Measurements from ENCODE around the gene RBM28.
A peak's percentile ranks its signal among the peaks of the same experiment; 100 is the strongest.

The RBM28 gene

DNA sequence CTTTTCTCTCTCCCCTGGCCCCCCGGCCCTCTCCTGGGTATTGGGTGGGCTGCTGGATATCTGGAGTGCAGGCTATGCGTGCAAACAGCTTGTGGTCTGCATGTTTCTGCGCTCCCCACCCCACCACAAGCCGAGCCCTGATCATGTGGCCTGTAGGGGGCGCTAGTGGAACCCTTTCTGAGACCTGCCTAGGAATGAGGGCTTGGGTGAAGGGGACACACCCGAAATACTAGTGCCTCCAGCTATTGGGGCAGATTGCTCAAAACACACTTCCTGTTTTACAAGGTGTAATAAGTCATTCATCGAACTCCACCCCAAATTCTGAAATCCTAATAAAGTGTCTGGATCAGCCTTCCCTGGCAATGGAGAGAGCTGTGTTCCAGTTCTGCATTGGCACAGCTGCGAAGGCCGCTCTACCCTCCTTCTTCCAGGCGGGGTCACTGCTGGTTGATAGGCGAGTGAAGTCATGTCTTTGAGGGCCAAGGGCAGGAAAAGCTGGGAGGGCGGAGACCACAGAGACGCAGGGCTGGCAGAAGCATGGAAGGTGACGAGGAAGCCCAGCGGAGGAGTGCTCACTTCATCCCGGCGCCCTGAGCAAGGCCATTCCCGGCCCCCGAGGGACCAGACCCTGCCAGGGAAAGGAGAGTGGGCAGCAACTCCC is 37.6 kb upstream of the RBM28 start:
- no peak for FAIRE-seq
- no peak for TF ChIP-seq POLR2A (IDR thresholded peaks at IDR 0.05; ENCODE audit: low read depth, low read length)
- no peak for DNase-seq (ENCODE audit: insufficient read length, low spot score)

DNA sequence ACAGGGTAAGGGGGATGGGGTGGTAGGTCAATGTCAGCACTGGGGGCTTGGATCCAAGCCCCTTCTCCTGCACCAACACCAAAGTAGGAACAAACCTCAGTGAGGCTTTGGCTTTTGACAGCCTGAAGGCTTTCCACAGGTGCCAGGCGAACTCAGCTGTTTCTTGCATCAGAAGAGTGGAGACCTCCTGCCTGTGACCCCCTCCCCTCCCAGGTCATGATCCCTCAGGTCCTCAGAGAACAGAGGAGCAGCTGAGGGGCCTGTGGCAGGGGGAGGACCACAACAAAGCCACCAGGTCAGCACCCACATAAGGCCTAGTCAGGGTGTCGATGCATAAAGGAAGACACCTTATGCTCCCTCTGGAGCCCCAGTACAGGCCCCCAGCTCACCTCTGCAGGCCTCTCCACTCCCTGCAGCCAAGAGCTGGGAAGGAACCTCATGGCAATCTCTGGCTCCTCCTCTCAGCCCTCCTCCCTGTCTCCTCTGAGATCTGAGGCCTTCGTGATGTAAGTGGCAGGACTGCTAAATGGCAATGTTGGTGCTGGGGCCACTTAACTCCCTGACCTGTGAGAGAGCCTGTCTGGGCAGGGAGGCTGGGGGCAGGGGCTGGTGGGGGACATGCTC is 36.9 kb upstream of the RBM28 start:
- TF ChIP-seq POLR2A (IDR thresholded peaks at IDR 0.05; ENCODE audit: low read depth, low read length) = no peak
- no peak for FAIRE-seq
- DNase-seq (ENCODE audit: insufficient read length, low spot score) = no peak

DNA sequence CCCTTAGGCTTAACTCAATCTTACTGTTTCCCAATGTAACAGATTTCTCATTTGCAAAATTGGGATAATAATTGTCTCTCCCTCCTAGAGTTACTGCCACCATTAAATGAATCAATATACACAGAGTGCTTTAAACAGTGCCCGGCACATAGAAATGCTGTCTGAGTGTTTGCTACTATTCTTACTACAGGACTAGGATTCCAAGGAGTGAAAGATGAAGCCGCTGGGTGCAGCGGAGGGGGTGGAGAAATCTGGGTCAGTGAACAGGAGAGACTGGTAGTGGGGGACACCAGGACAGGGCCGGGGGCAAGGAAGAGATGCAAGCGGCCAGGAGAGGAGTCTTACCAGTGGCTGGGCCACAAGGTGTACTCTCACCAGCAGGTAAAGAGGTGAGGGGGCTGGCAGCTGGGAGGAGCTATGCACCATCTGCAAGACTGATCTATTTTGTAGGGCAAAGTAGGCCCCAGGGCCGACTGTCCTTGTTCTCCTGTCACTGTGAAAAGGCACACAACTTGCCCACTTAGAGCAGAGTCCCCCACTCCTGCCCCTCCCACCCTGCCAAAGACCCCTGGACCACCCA is 36.3 kb upstream of the RBM28 start:
- FAIRE-seq = no peak

DNA sequence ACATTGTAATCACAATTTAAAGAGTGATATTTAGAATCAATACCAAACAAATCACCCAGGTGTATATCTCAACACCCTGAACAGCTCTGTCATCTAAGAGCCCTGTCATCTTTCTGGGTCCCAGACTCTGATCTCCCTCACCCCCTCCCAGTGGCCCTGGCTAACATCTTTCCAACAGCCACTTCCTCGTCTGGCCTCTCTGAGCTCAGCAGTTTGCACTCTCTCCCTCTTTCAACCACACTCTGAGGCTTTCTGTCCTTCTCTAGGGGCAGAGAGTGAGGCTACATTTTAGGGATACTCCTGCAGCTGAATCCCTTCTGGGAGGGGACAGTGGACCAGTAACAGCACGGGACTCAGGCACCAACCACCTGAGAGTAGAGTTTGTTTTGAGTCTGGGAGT is 34.9 kb upstream of the RBM28 start:
- no peak for DNase-seq (ENCODE audit: insufficient read length, low spot score)
- no peak for FAIRE-seq
- no peak for TF ChIP-seq POLR2A (IDR thresholded peaks at IDR 0.05; ENCODE audit: low read depth, low read length)

More for the DNA sequence above, 36.3 kb upstream of the RBM28 start:
- no peak for DNase-seq (ENCODE audit: insufficient read length, low spot score)
- TF ChIP-seq POLR2A (IDR thresholded peaks at IDR 0.05; ENCODE audit: low read depth, low read length) = no peak

DNA sequence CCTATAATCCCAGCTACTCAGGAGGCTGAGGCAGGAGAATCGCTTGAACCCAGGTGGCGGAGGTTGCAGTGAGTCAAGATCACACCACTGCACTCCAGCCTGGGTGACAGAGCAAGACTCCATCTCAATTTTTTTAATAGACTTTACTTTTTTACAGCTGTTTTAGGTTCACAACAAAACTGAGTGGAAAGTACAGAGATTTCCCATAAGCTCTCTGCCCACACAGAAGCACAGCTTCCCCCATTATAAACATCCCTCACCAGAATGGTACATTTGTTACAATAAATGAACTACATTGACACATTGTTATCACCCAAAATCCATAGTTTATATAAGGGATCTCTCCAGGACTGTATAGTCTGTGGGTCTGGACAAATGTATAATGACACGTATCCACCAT is 32.4 kb upstream of the RBM28 start:
- no peak for DNase-seq (ENCODE audit: insufficient read length, low spot score)
- TF ChIP-seq POLR2A (IDR thresholded peaks at IDR 0.05; ENCODE audit: low read depth, low read length) = no peak
- FAIRE-seq = no peak

DNA sequence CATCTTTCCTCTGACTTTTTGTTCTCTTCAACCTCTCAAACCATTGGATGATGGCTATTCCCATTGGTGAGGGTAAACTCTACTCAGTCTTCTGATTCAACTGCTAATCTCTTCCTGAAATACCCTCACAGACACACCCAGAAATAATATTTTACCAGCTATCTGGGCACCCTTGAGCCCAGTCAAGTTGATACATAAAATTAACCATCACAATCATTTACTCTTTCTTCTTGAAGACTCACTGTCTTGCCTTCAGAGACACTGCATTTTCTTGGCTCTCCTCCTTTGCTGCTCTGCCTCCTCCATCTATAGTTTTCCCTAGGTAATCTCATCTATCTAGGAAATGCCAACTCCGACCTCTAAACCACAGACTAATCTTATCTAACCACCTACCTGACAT is 30.3 kb upstream of the RBM28 start:
- FAIRE-seq (no peak), DNase-seq (ENCODE audit: insufficient read length, low spot score) (no peak)
- no peak for TF ChIP-seq POLR2A (IDR thresholded peaks at IDR 0.05; ENCODE audit: low read depth, low read length)

DNA sequence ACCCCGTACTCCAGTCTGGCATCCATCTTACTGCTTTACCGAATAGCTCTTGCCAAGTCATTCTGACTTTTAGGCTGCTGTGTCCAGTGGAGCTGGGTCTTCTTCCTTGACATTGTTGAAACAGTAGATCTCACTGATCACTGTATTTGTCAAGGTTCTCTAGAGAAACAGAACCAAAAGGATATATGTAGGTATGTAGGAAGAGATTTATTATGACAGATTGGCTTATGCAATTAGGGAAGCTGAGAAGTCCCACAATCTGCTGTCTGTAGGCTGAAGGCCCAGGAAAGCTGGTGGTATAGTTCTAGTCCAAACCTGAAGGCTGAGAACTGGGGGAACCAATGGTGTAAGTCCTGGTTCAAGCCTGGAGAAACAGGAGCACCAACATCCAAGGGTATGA is 29.9 kb upstream of the RBM28 start:
- DNase-seq (ENCODE audit: insufficient read length, low spot score) = no peak
- FAIRE-seq = no peak
- TF ChIP-seq POLR2A (IDR thresholded peaks at IDR 0.05; ENCODE audit: low read depth, low read length) = no peak

DNA sequence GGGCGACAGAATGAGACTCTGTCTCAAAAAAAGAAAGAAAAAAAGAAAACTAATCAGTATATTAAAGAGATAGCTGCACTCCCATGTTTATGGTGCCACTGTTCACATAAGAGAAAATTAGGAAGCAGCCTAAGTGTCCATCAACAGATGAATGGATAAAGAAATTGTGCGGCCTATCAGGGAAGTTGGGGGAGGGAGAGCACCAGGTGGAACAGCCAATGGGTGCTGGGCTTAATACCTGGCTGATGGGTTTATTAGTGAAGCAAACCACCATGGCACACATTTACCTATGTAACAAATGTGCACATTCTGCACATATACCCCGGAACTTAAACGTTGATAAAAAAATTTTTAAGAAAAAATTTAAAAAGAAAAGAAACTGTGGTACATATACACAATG is 26.8 kb upstream of the RBM28 start:
- FAIRE-seq = no peak
- TF ChIP-seq POLR2A (IDR thresholded peaks at IDR 0.05; ENCODE audit: low read depth, low read length) = no peak

DNA sequence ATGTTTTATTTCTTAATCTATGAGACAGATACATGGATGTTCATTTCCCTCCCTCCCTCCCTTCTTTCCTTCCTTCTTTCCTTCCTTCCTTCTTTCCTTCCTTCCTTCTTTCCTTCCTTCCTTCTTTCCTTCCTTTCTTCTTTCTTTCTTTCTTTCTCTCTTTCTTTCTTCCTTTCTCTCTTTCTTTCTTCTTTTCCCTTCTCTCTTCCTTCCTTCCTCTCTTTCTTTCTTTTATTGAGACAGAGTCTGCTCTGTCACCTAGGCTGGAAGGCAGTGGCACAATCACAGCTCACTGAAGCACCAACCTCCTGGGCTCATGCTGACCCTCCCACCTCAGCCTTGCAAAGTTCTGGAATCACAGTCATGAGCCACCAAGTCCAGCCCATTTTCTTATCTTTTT is 23.3 kb upstream of the RBM28 start:
- TF ChIP-seq POLR2A (IDR thresholded peaks at IDR 0.05; ENCODE audit: low read depth, low read length) = no peak
- DNase-seq (ENCODE audit: insufficient read length, low spot score) (no peak), FAIRE-seq (no peak)

More for the DNA sequence above, 26.8 kb upstream of the RBM28 start:
- no peak for DNase-seq (ENCODE audit: insufficient read length, low spot score)

DNA sequence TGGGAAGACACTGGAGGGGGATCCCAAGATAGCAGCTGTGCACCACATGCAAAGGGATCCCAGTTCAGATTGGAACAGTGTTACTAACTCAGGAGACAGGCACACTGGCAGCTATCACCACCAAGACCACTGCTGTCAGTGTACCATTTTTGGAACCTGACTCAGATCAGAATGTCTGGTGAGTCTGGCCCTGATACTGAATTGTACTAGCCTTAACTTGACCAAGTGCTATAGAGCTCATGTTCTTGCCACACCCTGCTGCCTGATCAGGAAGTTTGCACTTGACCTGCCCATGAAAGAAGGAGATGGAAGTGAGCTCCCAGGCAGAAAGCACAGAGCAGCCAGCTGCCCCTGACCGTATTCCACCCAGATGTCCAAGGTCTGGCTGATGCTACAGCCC is 22.6 kb upstream of the RBM28 start:
- FAIRE-seq (no peak), DNase-seq (ENCODE audit: insufficient read length, low spot score) (no peak)
- TF ChIP-seq POLR2A (IDR thresholded peaks at IDR 0.05; ENCODE audit: low read depth, low read length) = no peak

DNA sequence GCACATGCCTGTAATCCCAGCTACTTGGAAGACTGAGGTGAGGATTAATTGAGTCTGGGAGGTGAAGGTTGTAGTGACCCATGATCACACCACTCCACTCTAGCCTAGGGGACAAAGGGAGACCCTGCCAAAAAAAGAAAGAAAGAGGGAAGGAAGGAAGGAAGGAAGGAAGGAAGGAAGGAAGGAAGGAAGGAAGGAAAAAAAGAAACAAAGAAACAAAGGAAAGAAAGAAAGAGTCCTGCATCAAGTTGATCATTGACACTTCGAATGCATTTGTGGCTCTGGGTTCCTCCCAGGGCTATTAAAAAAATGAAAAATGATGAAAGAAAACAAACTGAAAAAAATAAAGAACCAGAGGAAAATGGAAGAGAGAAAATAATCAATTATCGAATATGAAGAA is 21.7 kb upstream of the RBM28 start:
- FAIRE-seq (no peak), DNase-seq (ENCODE audit: insufficient read length, low spot score) (no peak)
- TF ChIP-seq POLR2A (IDR thresholded peaks at IDR 0.05; ENCODE audit: low read depth, low read length) = no peak

DNA sequence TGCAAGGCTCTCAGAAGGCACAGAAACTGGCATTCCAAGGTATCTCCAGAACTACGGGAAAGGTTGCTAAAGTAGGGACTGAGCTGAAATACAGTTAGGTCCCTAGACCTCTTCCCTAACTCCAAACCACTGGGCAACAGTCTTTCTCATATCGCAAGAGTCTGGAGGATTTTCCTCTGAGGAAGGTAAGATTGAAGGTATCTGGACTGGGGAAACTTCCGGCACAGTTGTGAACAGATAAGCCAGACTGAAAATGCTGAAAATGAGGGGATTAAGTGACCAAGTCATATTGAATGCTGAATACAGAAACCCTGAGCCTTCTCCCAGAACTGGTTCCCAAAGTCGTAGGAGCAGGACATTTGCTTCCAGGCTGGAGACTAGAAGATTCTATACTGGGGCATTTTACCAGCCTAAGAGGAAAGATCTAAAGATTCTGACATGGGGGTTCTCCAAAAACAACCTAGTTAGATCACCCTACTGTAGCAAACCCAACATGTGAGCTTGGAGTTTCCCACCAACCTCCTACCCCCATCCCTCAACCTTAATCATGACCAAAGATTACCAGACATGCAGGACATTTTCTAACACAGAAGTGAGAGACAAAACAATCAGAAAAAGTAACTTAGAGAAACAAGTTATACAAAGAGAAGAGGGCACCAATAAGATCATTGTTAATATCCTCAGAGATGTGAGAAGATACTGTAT is 20.6 kb upstream of the RBM28 start:
- FAIRE-seq (no peak), DNase-seq (ENCODE audit: insufficient read length, low spot score) (no peak)
- no peak for TF ChIP-seq POLR2A (IDR thresholded peaks at IDR 0.05; ENCODE audit: low read depth, low read length)

DNA sequence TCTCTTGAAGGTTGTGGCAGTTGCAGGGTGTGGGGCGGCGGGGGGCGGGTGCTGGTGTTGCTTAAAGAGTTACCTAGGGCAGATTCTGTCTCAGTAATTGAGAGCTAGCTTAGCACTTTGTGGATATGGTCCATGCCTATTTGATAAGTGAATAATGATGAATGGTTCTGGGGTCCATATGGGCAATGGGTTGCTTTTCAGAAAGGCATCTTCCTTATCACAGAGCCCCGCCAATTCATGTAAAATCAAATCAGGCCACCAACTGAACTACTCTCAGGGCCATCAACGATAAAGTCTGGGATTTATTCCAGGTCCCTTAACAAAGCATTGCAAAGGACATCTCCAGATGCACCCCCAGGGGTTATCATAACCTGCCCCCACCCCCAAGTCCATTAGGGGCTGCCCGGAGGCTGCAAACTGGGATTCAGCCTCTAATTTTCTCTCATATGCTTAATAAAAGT is 19.6 kb upstream of the RBM28 start:
- DNase-seq (ENCODE audit: insufficient read length, low spot score) (no peak), FAIRE-seq (no peak)
- no peak for TF ChIP-seq POLR2A (IDR thresholded peaks at IDR 0.05; ENCODE audit: low read depth, low read length)

DNA sequence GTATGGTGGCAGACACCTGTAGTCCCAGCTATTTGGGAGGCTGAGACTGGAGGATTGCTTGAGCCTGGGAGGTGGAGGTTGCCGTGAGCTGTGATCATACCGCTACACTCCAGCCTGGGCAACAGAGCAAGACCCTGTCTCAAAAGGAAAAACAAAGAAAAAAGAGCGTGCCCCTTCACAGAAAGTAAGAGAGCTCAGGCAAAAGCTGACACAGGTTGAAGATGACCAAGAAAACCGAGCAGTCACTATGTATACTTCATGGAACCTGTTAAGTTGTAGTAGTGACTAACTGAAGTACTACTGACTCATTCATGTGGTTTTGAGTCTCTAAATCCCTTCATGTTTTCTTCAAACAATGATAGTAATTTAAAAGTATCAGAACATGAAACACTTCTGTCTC is 19.0 kb upstream of the RBM28 start:
- peak; percentile 78 for DNase-seq (ENCODE audit: insufficient read length, low spot score)
- FAIRE-seq = no peak
- no peak for TF ChIP-seq POLR2A (IDR thresholded peaks at IDR 0.05; ENCODE audit: low read depth, low read length)

Data from H54 (cell line).